Nephron (organoid): ENCODE results near the gene SRL.

Experiments used
- H3K27ac Mint-ChIP-seq, 3 experiments: 2 replicates each; pipeline ENCODE4 v1.8.0; 2020; ENCODE audit warnings: mixed read lengths in 3 of 3, mild to moderate bottlenecking in 2 of 3, moderate library complexity in 1 of 3
- H3K27me3 Mint-ChIP-seq: 2 replicates; pipeline ENCODE4 v1.8.0; 2021; ENCODE audit warnings: low read depth, mild to moderate bottlenecking, moderate library complexity, mixed read lengths
- H3K36me3 Mint-ChIP-seq: 2 replicates; pipeline ENCODE4 v1.8.0; 2020; ENCODE audit warnings: low read depth, mixed read lengths
- H3K4me1 Mint-ChIP-seq: 2 replicates; pipeline ENCODE4 v1.8.0; 2020; ENCODE audit warnings: mixed read lengths
- H3K4me3 Mint-ChIP-seq, 3 experiments: 2 replicates each; pipeline ENCODE4 v1.8.0; 2020; ENCODE audit warnings: mild to moderate bottlenecking in 3 of 3, mixed read lengths in 3 of 3, moderate library complexity in 2 of 3
- H3K9me3 Mint-ChIP-seq: 2 replicates; pipeline ENCODE4 v1.8.0; 2020; ENCODE audit warnings: mixed read lengths
- TF ChIP-seq, protein P1 (sequence below), 3 experiments: fragments of 200-600 bp; sonication (generic); IDR thresholded peaks; one replicate each; pipeline ENCODE4 v1.5.0; 2021; ENCODE audit warnings: antibody characterized with exemption in 3 of 3; ENCODE audit not compliant: unreplicated experiment in 3 of 3

Gene SRL

DNA sequence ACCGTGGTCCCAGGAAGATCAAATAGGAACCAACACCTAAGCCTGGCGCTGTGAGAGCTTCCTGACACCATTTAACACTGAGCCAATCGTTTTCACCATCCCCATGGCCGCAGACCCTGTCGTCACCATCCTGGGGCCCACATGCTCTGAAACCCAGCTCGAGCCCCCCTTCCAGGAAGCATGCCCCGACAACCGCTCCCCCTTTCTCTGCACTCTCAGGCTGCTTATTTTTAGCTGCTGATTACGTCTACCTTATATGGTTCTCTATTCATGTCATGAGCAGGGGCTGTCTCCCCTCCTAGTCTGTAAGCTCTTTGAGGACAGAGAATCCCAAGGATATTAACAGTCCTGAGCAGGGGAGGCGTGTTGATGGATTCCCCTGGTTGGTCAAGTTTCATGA is 10.5 kb downstream of the SRL start:
- Mint-ChIP-seq H3K4me1 (peaks cover 50% of the 10 kb centered on the region), H3K36me3 (no peaks in the 10 kb centered on the region), H3K27ac (peak overlapping the region in 2 of 3 experiments; percentile 28 to 34), H3K4me3 (peak overlapping the region in 1 of 3 experiments; percentile 20), H3K27me3 (no peaks in the 10 kb centered on the region), H3K9me3 (no peaks in the 10 kb centered on the region)
- TF ChIP-seq, protein P1, sequence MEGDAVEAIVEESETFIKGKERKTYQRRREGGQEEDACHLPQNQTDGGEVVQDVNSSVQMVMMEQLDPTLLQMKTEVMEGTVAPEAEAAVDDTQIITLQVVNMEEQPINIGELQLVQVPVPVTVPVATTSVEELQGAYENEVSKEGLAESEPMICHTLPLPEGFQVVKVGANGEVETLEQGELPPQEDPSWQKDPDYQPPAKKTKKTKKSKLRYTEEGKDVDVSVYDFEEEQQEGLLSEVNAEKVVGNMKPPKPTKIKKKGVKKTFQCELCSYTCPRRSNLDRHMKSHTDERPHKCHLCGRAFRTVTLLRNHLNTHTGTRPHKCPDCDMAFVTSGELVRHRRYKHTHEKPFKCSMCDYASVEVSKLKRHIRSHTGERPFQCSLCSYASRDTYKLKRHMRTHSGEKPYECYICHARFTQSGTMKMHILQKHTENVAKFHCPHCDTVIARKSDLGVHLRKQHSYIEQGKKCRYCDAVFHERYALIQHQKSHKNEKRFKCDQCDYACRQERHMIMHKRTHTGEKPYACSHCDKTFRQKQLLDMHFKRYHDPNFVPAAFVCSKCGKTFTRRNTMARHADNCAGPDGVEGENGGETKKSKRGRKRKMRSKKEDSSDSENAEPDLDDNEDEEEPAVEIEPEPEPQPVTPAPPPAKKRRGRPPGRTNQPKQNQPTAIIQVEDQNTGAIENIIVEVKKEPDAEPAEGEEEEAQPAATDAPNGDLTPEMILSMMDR (IDR thresholded peaks at IDR 0.05; ENCODE audit: unreplicated experiment in 3 of 3): no peak

DNA sequence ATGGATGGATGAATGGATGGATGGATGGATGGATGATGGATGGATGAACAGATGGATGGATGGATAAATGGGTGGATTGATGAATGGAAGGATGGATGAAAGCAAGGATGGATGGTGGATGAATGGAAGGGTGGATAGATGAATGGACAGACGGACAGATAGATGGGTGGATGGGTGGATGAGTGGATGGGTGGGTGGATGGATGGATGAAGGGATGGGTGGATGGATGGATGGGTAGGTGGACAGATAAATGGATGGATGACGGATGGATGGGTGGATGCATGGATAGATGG is 14.9 kb downstream of the SRL start:
- TF ChIP-seq, protein P1 (IDR thresholded peaks at IDR 0.05; ENCODE audit: unreplicated experiment in 3 of 3): no peak
- Mint-ChIP-seq H3K4me3 (no peak overlapping the region), H3K36me3 (no peaks in the 10 kb centered on the region), H3K27me3 (no peaks in the 10 kb centered on the region), H3K27ac (no peak overlapping the region), H3K4me1 (peaks cover 27% of the 10 kb centered on the region), H3K9me3 (no peaks in the 10 kb centered on the region)

DNA sequence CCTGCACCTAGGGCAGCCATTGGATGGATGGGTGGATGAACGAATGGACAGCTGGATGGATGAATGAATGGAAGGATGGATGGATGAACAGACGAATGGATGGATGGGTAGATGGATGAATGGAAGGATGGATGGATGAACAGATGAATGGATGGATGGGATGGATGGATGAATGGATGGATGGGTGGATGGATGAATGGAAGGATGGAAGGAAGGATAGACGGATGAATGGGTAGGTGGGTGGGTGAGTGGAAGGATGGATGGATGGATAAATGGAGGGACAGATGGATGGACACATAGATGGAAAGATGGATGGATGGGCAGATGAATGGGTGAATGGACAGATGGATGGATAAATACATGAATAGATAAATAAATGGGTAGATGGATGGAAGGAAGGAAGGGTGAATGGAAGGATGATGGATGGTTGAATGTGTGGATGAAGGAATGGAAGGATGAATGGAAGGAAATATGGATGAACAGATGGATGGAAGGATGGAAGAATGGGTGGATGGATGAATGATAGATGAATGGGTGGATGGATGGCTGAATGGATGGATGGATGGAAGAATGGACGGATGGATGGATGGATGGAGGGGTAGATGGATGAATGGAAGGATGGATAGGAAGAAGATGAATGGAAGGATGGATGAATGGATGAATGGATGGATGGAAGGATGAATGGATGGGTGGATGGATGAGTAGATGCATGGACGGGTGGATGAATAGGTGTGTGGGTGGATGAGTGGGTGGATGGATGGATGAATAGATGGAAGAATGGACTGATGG is 15.4 kb downstream of the SRL start:
- H3K36me3 Mint-ChIP-seq: no peaks in the 10 kb centered on the region
- no peak overlapping the region for H3K4me3 Mint-ChIP-seq
- peaks cover 27% of the 10 kb centered on the region for H3K4me1 Mint-ChIP-seq
- no peak overlapping the region for H3K27ac Mint-ChIP-seq
- H3K27me3 Mint-ChIP-seq: no peaks in the 10 kb centered on the region
- H3K9me3 Mint-ChIP-seq: no peaks in the 10 kb centered on the region
- TF ChIP-seq, protein P1 (IDR thresholded peaks at IDR 0.05; ENCODE audit: unreplicated experiment in 3 of 3): no peak

DNA sequence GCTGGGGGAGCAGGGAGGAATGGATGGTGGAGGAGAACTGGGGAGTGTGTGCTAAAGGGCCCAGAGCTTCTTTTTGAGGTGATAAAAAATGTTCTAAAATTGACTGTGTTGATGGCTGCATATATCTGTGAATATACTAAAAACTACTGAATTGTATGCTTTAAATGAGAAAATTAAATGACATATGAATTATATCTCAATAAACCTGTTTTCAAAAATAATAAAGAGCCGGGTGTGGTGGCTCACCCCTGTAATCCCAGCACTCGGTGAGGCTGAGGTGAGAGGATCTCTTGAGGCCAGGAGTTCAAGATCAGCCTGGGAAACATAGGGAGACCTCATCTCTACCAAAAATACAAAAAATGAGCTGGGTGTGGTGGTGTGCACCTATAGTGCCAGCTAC is 16.8 kb downstream of the SRL start:
- no peaks in the 10 kb centered on the region for H3K9me3 Mint-ChIP-seq
- TF ChIP-seq, protein P1 (IDR thresholded peaks at IDR 0.05; ENCODE audit: unreplicated experiment in 3 of 3): no peak
- no peak overlapping the region for H3K4me3 Mint-ChIP-seq
- no peaks in the 10 kb centered on the region for H3K36me3 Mint-ChIP-seq
- H3K4me1 Mint-ChIP-seq: peaks cover 30% of the 10 kb centered on the region
- H3K27me3 Mint-ChIP-seq: no peaks in the 10 kb centered on the region
- no peak overlapping the region for H3K27ac Mint-ChIP-seq

DNA sequence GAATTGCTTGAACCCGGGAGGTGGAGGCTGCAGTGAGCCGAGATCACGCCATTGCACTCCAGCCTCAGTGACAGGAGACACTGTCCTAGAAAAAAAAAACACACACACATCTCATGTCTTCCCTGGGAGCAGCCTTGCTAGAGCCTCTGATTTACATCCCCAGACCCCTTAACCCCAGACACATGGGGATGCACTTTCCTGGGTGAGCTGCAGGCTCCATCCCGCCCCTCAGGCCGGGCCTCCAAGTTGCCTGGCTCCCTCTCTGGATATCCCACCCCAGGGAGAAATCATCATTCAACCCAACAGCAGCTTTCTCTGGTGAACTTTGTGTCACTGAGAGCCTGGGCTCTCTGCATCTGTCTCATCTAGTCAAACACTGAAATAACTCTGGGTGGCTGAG is 21.5 kb downstream of the SRL start:
- Mint-ChIP-seq H3K4me1 (peaks cover 72% of the 10 kb centered on the region), H3K4me3 (no peak overlapping the region), H3K36me3 (no peaks in the 10 kb centered on the region), H3K9me3 (no peaks in the 10 kb centered on the region), H3K27ac (peak overlapping the region in 2 of 3 experiments; percentile 76 to 98), H3K27me3 (no peaks in the 10 kb centered on the region)
- TF ChIP-seq, protein P1 (IDR thresholded peaks at IDR 0.05; ENCODE audit: unreplicated experiment in 3 of 3): no peak

DNA sequence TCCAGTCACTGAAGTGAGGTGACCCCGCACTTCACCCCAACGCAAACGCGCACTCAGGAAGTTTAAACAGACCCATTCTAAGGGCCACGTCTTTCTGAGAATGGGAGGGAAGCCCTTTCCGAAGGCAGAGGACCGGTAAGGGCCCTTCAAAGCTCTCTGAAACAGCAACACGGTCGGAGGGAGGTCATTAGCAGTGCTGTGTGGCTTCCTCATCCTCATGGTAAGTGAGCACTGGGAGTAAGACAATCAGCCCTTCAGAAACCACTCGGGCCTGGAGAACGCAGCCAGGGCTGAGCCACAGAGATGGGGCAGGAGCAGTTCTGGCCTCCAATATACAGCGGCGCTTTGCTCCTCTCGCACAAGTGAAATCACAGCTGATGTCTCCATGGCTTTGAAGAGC is 23.7 kb downstream of the SRL start:
- Mint-ChIP-seq H3K9me3 (no peaks in the 10 kb centered on the region), H3K4me3 (peak overlapping the region in 2 of 3 experiments; percentile 30 to 31), H3K27me3 (no peaks in the 10 kb centered on the region), H3K4me1 (peaks cover 72% of the 10 kb centered on the region), H3K27ac (peak overlapping the region; percentile 95 to 98 (median 97)), H3K36me3 (no peaks in the 10 kb centered on the region)
- TF ChIP-seq, protein P1 (IDR thresholded peaks at IDR 0.05; ENCODE audit: unreplicated experiment in 3 of 3): no peak
